Calu3 (cell line): ENCODE measurements around the gene MYBPC2. TPM values are rescaled to one million over a fixed set of nuclear protein-coding genes. Genes with fewer than 3 reads are reported as not detected.

ENCODE experiments used
- BruUV-seq: library from RNA; stranded (reverse); fragments of 400-500 nt; replicated peaks from 2 replicates; lab custom pipeline; 2021; lab: Mats Ljungman, UMichigan
- CTCF ChIA-PET: fragments of 300-600 bp; sonication (Branson Sonifier 250); formaldehyde crosslinking; loops from one replicate; lab custom pipeline; 2022; ENCODE audit warnings: antibody characterized with exemption; lab: Charles Lee
- DNase-seq: peaks from one replicate; pipeline ENCODE4 v3.0.0; 2022
- H3K27ac Mint-ChIP-seq: one replicate; pipeline ENCODE4 v1.8.0; 2022; ENCODE audit warnings: mixed read lengths; ENCODE audit not compliant: unreplicated experiment
- H3K27me3 Mint-ChIP-seq: one replicate; pipeline ENCODE4 v1.8.0; 2022; ENCODE audit warnings: mixed read lengths; ENCODE audit not compliant: unreplicated experiment
- H3K36me3 Mint-ChIP-seq: one replicate; pipeline ENCODE4 v1.8.0; 2022; ENCODE audit warnings: mild to moderate bottlenecking, moderate library complexity, mixed read lengths; ENCODE audit not compliant: insufficient read depth, unreplicated experiment
- H3K4me1 Mint-ChIP-seq: one replicate; pipeline ENCODE4 v1.8.0; 2022; ENCODE audit warnings: mild to moderate bottlenecking, low read depth, mixed read lengths; ENCODE audit not compliant: unreplicated experiment
- H3K4me3 Mint-ChIP-seq: one replicate; pipeline ENCODE4 v1.8.0; 2022; ENCODE audit warnings: mild to moderate bottlenecking, low read depth, moderate library complexity, mixed read lengths; ENCODE audit not compliant: unreplicated experiment
- H3K9me3 Mint-ChIP-seq: one replicate; pipeline ENCODE4 v1.8.0; 2022; ENCODE audit warnings: low read depth, mixed read lengths; ENCODE audit not compliant: unreplicated experiment
- CTCF ChIP-seq: fragments of 200-600 bp; IDR thresholded peaks from one replicate; pipeline ENCODE4 v1.8.0; 2022; ENCODE audit warnings: antibody characterized with exemption; ENCODE audit not compliant: unreplicated experiment
- intact Hi-C: fragments of 100-400 bp; cut with micrococcal nuclease; formaldehyde crosslinking; loops from one replicate; pipeline ENCODE4 v1.10.0; 2022; ENCODE audit not compliant: unreplicated experiment
- total RNA-seq: library from RNA; stranded (reverse); gene quantifications from 2 replicates; pipeline ENCODE4 v1.2.3, GENCODE V29; 2022

MYBPC2 gene
- total RNA-seq, 1 experiment from 2014 or later = not detected

DNA sequence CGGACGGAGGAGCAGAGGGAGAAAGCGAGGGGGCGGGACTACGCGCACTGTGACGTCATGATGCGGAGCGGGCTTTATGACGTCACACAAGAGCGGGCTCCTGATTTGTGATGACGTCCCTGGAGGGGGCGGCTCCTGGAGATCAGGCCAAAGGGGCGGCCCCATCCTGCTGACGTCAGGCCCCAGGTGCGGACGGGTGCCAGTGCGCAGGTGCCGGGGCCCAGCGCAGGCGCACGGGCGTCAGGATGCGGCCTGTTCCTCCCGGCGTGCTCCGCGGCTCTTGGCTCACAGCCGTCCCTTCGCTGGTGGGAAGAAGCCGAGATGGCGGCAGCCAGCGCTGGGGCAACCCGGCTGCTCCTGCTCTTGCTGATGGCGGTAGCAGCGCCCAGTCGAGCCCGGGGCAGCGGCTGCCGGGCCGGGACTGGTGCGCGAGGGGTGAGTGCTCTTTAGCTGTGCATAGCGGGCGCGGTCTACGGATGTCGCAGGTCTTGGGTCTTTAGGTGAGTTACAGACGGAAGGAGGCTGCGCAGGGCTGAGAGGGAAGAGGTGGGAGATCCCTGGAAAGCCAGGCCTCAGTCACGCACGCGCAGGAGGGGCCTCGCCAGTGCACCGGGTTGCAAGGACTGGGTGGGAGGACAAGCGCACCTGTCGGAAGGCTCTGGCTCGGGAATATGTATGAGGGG lies 43.7 kb downstream of the MYBPC2 start, which contains the start of the genes EMC10 and GARIN5A:
TSS of gene EMC10 (plus strand) at position 284 of the 683 bp plus-strand sequence. CDS start at position 322, 38 bp downstream.
TSS of gene GARIN5A (minus strand) at position 625 of the 683 bp plus-strand sequence. CDS start at position 165, 460 bp downstream.
- BruUV-seq = no TSS peak
- peaks cover 18% of the 10 kb centered on the region for H3K27me3 Mint-ChIP-seq

GRCh38 chr19:50476907-50477238 lies 44.2 kb downstream of the MYBPC2 start:
- peak overlapping the region; percentile 100 for H3K4me3 Mint-ChIP-seq
- CTCF ChIA-PET = interaction anchor here (0.7 kb wide), 1 partner anchor 168 kb away, joined by 7 read pairs; no protein-coding TSS in a partner anchor
- intact Hi-C loops = no loop called here
- H3K27me3 Mint-ChIP-seq = peaks cover 18% of the 10 kb centered on the region
- peak overlapping the region; percentile 85 for H3K27ac Mint-ChIP-seq
- H3K9me3 Mint-ChIP-seq = no peaks in the 10 kb centered on the region
- peaks cover 52% of the 10 kb centered on the region for H3K36me3 Mint-ChIP-seq
- BruUV-seq = TSS peak; percentile 72
- H3K4me1 Mint-ChIP-seq = peaks cover 10% of the 10 kb centered on the region
- TF ChIP-seq CTCF = no peak
- DNase-seq = no peak

More for the DNA sequence above, 43.7 kb downstream of the MYBPC2 start, which contains the start of the genes EMC10 and GARIN5A:
- Mint-ChIP-seq H3K27ac (peak within 1 kb of the TSS; percentile 85), H3K9me3 (no peaks in the 10 kb centered on the region), H3K4me1 (peaks cover 10% of the 10 kb centered on the region), H3K36me3 (peaks cover 52% of the 10 kb centered on the region), H3K4me3 (peak within 1 kb of the TSS; percentile 100)
- no peak for TF ChIP-seq CTCF
- CTCF ChIA-PET = no interaction called here
- DNase-seq = peak; percentile 99
- intact Hi-C loops = no loop called here

DNA sequence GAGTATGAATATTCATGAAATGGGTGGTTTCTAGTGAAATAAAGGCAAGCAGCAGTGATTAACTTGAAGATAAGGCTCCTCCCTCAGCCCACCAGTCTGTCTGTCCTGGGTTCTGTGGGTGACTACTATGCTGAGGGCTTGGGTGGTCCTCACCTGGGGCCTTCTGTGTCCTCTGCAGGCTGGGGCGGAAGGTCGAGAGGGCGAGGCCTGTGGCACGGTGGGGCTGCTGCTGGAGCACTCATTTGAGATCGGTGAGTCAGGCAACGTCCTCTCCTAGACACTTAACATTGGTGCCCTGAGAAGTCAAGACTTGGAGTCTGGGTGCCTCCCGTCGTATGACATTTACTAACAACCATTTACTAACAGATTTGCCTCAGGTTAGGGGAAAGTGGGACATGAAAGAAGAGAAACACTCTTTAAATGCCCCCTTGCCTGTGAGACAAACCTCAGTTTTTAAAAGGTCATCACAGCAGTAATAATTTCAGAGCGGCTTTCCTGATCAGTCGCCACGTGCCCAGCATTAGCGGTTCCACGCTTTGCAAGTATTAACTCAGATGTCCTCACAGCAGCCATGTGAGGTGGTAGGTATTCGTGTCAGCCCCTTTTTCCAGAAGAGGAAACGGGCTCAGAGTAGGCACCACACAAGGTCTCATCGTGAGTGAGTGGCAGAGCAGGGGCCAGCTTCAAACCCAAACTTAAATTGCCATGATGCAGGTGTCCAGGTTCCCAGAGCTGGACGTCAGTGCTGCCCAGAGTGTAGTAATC lies 45.2 kb downstream of the MYBPC2 start:
- intact Hi-C loops = no loop called here
- peak overlapping the region; percentile 85 for H3K27ac Mint-ChIP-seq

More for the DNA sequence above, 45.2 kb downstream of the MYBPC2 start:
- CTCF ChIA-PET = interaction anchor here (1.6 kb wide), 1 partner anchor 109 kb away, joined by 4 read pairs; no protein-coding TSS in a partner anchor
- Mint-ChIP-seq H3K9me3 (no peaks in the 10 kb centered on the region), H3K27me3 (peaks cover 18% of the 10 kb centered on the region), H3K4me3 (peak overlapping the region; percentile 100), H3K4me1 (peaks cover 10% of the 10 kb centered on the region), H3K36me3 (peaks cover 60% of the 10 kb centered on the region)
- no peak for DNase-seq
- no peak for TF ChIP-seq CTCF
- BruUV-seq = no TSS peak
